Measurements from ENCODE around the gene TMEM115. TPM values are rescaled to one million over a fixed set of nuclear protein-coding genes. Genes with fewer than 3 reads are reported as not detected.

TMEM115 gene
- total and polyA plus RNA-seq, 2 of the 13 experiments (the other 11 are each of a cell fraction or from before 2014, with no cell fraction given), result 22.1 to 30.7 TPM

GRCh38 chr3:50358911-50359759 is at the start of gene TMEM115 (continued):
- TF ChIP-seq POGK (CRISPR knock-in tag; conservative IDR thresholded peaks at IDR 0.05), result peak; percentile 92
- peak in 1 of 2 experiments; percentile 54; a peak in 2 of 4 replicates for TF ChIP-seq POLR2A (IDR thresholded peaks at IDR 0.05; ENCODE audit: insufficient read depth in 1 of 2, low read depth in 2 of 2, low read length in 2 of 2)
- TF ChIP-seq YY1 (IDR thresholded peaks at IDR 0.05; ENCODE audit: insufficient read depth, insufficient replicate concordance, low read depth, low read length), result peak; percentile 69
- TF ChIP-seq XRCC5 (optimal IDR thresholded peaks at IDR 0.05; ENCODE audit: low read length), result peak; percentile 80
- TF ChIP-seq KLF11 (CRISPR knock-in tag; IDR thresholded peaks at IDR 0.05), result 0 out of 2 replicates have a peak, but pooled peaks have one; percentile 59
- TF ChIP-seq ZNF30 (CRISPR knock-in tag; IDR thresholded peaks at IDR 0.05), result no peak
- no peak for TF ChIP-seq NFE2 (CRISPR knock-in tag; IDR thresholded peaks at IDR 0.05)
- 0 out of 2 replicates have a peak, but pooled peaks have one; percentile 71 for TF ChIP-seq ZIK1 (CRISPR knock-in tag; IDR thresholded peaks at IDR 0.05; ENCODE audit: borderline replicate concordance, low read depth)
- peak; percentile 22; the same call in 1 of the 2 replicates for TF ChIP-seq ZNF746 (CRISPR knock-in tag; IDR thresholded peaks at IDR 0.05)
- peak; percentile 57; the same call in 1 of the 2 replicates for TF ChIP-seq ZHX2 (IDR thresholded peaks at IDR 0.05; ENCODE audit: low read depth)
- no peak for TF ChIP-seq ZHX2 (CRISPR knock-in tag; IDR thresholded peaks at IDR 0.05; ENCODE audit: borderline replicate concordance)
- no peak for TF ChIP-seq TRIM22 (IDR thresholded peaks at IDR 0.05)
- peak; percentile 79; the same call in 1 of the 2 replicates for TF ChIP-seq ZNF724P (CRISPR knock-in tag; IDR thresholded peaks at IDR 0.05; ENCODE audit: borderline replicate concordance)
- TF ChIP-seq, protein P1, sequence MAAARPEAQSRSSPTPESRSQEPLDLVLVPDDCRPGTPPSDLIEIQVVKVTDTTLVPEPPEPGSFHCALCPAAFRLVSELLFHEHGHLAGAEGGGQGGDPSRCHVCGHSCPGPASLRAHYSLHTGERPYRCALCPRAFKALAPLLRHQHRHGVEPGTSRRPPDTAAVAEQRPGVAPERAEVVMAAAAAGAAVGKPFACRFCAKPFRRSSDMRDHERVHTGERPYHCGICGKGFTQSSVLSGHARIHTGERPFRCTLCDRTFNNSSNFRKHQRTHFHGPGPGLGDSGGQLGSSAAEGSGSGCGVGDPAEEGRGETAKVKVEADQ (CRISPR knock-in tag; IDR thresholded peaks at IDR 0.05; ENCODE audit: borderline replicate concordance), result peak; percentile 93
- peak; percentile 69 for TF ChIP-seq AGO2 (optimal IDR thresholded peaks at IDR 0.05; ENCODE audit: low read depth, low read length)
- no peak for TF ChIP-seq MAFG (CRISPR knock-in tag; IDR thresholded peaks at IDR 0.05)
- TF ChIP-seq, protein P2, sequence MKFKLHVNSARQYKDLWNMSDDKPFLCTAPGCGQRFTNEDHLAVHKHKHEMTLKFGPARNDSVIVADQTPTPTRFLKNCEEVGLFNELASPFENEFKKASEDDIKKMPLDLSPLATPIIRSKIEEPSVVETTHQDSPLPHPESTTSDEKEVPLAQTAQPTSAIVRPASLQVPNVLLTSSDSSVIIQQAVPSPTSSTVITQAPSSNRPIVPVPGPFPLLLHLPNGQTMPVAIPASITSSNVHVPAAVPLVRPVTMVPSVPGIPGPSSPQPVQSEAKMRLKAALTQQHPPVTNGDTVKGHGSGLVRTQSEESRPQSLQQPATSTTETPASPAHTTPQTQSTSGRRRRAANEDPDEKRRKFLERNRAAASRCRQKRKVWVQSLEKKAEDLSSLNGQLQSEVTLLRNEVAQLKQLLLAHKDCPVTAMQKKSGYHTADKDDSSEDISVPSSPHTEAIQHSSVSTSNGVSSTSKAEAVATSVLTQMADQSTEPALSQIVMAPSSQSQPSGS (CRISPR knock-in tag; IDR thresholded peaks at IDR 0.05), result no peak; the same call in 1 of the 2 replicates

Measured in HepG2 (cell line).